ENCODE results near the gene IREB2. TPM values are rescaled to one million over a fixed set of nuclear protein-coding genes. Genes with fewer than 3 reads are reported as not detected.
A peak's percentile ranks its signal among the peaks of the same experiment; 100 is the strongest.

The IREB2 gene, protein sequence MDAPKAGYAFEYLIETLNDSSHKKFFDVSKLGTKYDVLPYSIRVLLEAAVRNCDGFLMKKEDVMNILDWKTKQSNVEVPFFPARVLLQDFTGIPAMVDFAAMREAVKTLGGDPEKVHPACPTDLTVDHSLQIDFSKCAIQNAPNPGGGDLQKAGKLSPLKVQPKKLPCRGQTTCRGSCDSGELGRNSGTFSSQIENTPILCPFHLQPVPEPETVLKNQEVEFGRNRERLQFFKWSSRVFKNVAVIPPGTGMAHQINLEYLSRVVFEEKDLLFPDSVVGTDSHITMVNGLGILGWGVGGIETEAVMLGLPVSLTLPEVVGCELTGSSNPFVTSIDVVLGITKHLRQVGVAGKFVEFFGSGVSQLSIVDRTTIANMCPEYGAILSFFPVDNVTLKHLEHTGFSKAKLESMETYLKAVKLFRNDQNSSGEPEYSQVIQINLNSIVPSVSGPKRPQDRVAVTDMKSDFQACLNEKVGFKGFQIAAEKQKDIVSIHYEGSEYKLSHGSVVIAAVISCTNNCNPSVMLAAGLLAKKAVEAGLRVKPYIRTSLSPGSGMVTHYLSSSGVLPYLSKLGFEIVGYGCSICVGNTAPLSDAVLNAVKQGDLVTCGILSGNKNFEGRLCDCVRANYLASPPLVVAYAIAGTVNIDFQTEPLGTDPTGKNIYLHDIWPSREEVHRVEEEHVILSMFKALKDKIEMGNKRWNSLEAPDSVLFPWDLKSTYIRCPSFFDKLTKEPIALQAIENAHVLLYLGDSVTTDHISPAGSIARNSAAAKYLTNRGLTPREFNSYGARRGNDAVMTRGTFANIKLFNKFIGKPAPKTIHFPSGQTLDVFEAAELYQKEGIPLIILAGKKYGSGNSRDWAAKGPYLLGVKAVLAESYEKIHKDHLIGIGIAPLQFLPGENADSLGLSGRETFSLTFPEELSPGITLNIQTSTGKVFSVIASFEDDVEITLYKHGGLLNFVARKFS
- 10 to 100 TPM; 79.0 to 92.8 TPM for total RNA-seq

DNA sequence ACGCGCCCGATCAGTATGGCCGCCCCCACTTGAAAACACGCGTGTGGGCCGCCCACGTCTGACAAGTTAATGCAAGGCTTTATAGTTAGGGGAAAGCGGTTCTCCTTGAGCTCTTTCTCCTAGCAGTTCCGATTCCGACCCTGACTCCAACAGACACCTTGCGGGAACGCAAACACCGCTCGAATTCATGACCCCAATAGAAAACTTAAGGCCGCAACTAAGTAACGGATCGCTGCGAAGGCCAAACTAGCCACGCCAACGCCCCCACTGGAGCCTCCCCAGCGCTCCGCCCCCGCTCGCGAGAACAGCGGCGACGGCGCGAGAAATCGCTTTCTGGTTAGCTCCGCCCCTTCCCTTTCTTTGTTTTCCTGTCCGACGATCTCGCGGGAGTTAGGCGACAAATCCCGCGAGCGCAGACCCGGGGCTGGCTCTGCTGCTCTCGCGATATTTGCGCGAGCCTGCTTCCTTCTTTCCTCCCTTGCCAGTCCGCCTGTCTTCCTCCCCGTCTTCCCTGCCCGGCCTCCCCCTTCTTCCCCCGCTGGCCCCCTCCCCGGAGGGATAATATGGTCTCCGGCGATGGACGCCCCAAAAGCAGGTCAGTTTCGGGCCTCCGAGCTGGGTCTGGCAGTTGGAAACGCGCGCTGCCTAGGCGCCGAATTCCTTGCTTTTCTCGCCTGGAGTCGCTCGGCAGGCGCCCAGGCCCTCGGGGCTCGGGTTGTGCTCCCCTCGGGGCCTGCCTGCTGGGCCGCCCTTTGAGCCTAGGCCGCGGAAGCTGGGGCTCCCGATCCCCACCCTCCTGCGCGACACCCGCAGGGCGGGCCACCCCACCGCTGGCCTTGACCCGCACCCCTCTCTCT is at the start of gene IREB2:
TSS of gene IREB2 (plus strand) at position 455 of the 857 bp plus-strand sequence. CDS start at position 577, 122 bp downstream.
- Mint-ChIP-seq H3K27me3 (peaks cover 5 to 6% of the 10 kb centered on the region in 2 donors), H3K36me3 (peaks cover 6% of the 10 kb centered on the region), H3K4me1 (ENCODE audit: low read depth in 2 of 2) (peaks cover 31 to 37% of the 10 kb centered on the region in 2 donors), H3K9me3 (no peaks in the 10 kb centered on the region), H3K27ac (peak within 1 kb of the TSS; percentile 90 to 92), H3K4me3 (peak within 1 kb of the TSS; percentile 96)
- ATAC-seq (peak; percentile 93 to 97), DNase-seq (ENCODE audit: low spot score) (peak; percentile 97)

DNA sequence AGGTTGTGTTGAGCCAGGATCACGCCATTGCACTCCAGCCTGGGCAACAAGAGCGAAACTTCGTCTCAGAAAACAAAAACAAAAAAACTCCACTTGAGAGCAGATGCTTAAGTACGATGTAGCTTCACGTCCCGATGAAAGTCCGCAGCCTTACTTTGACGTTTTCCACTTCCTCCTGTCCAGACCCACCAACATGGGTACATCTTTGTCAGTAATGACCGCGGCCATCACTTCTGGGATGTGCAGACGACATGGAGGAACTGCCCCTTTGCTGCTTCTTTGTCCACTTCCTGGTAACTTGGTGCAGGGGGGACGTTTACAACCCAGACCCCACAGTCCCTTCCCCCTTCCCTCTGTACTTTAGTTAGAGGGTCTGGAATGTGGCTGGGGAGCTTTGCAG is 49.2 kb upstream of the IREB2 start:
- no peak for ATAC-seq

DNA sequence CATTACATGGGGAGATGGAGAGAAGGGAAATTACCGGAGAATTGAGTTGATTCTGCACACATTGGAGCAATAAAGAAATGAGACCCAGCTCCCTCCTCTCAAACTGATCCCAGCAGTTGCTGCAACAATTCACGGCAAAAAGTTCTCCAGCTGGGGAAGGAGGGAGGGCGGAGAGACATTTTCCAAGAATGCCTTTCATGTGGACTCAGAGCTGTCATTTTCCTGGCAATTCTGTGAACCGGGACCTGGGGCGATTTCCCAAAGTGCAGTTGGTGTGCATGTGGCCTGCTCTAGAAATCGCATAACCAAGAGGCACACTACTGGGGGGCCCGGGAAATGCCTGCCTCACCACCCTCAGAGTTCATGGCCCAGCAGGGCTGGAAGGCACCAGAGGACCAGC is 48.7 kb upstream of the IREB2 start:
- H3K36me3 Mint-ChIP-seq = no peaks in the 10 kb centered on the region
- DNase-seq (ENCODE audit: low spot score) (no peak), ATAC-seq (no peak)
- H3K4me1 Mint-ChIP-seq (ENCODE audit: low read depth in 2 of 2) = no peaks in the 10 kb centered on the region
- H3K27ac Mint-ChIP-seq = no peak overlapping the region
- peaks cover 28 to 31% of the 10 kb centered on the region in 2 donors for H3K27me3 Mint-ChIP-seq
- no peaks in the 10 kb centered on the region for H3K9me3 Mint-ChIP-seq
- H3K4me3 Mint-ChIP-seq = no peak overlapping the region

More for the DNA sequence above, 49.2 kb upstream of the IREB2 start:
- H3K4me1 Mint-ChIP-seq (ENCODE audit: low read depth in 2 of 2) = no peaks in the 10 kb centered on the region
- no peak for DNase-seq (ENCODE audit: low spot score)
- no peaks in the 10 kb centered on the region for H3K9me3 Mint-ChIP-seq
- no peak overlapping the region for H3K4me3 Mint-ChIP-seq
- no peaks in the 10 kb centered on the region for H3K36me3 Mint-ChIP-seq
- no peak overlapping the region for H3K27ac Mint-ChIP-seq
- H3K27me3 Mint-ChIP-seq = peaks cover 30 to 35% of the 10 kb centered on the region in 2 donors

DNA sequence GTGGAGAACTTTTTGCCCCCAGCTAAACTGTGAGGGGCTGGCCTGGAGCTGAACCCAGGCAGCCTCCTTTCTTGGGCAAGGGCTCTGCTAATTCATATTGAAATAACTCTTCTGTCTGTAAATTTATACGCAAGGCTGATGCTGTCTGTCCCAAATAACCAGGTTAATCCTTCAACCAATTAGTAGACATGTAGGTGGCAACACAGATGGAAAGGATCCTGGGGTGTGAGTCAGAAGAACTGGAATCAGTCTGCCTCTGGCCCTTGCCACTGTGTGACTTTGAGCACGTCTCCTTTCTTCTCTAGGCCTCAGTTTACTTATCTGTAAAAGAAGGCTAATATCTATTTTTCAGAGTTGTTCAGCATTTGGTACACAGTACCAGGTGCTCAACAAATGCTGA is 48.3 kb upstream of the IREB2 start:
- no peaks in the 10 kb centered on the region for H3K36me3 Mint-ChIP-seq
- no peak overlapping the region for H3K27ac Mint-ChIP-seq
- DNase-seq (ENCODE audit: low spot score) (no peak), ATAC-seq (no peak)
- H3K4me1 Mint-ChIP-seq (ENCODE audit: low read depth in 2 of 2) = no peaks in the 10 kb centered on the region
- peaks cover 27 to 30% of the 10 kb centered on the region in 2 donors for H3K27me3 Mint-ChIP-seq
- H3K4me3 Mint-ChIP-seq = no peak overlapping the region
- H3K9me3 Mint-ChIP-seq = no peaks in the 10 kb centered on the region

DNA sequence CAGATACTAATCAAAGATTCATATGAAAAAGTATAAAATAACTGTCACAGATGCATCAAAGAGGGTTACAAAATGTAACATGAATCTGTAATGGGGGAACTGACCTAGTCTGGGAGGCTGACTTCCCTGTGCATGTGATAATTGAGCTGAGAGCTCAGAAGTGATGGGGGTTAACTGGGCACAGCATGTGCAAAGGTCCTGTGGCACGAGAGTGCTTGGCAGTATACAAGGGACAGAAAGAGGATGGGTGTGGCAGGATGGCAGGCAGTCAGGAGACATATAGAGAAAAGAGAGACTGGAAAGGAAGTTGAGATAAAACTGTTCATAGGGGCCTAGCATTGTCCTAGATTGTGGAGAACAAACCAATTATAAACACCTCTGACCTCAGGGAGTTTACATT is 47.8 kb upstream of the IREB2 start:
- no peak for ATAC-seq
- Mint-ChIP-seq H3K27me3 (peaks cover 22 to 24% of the 10 kb centered on the region in 2 donors), H3K4me3 (no peak overlapping the region), H3K9me3 (no peaks in the 10 kb centered on the region), H3K27ac (no peak overlapping the region), H3K4me1 (ENCODE audit: low read depth in 2 of 2) (no peaks in the 10 kb centered on the region), H3K36me3 (no peaks in the 10 kb centered on the region)
- no peak for DNase-seq (ENCODE audit: low spot score)

DNA sequence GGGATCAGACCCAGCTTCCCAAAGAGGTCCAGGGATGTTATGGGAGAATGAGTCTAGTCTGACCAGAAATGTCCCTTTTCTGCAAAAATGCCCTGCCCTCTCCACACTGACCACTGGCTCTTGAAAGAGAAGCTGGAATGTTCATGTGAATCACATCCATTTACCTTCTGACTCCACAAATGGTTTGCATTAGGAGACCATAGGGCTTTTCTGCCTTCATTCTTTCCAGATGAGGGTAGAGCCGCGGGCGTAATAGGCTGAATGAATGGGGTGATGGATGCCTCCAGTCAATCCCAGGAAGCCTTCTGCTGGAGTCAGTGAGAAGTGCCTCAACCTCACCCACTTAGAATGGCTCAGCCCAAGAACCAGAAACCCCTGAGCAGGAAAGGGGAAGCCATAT is 47.2 kb upstream of the IREB2 start:
- Mint-ChIP-seq H3K4me1 (ENCODE audit: low read depth in 2 of 2) (no peaks in the 10 kb centered on the region), H3K36me3 (no peaks in the 10 kb centered on the region), H3K4me3 (no peak overlapping the region), H3K27ac (no peak overlapping the region), H3K27me3 (peaks cover 17 to 19% of the 10 kb centered on the region in 2 donors), H3K9me3 (no peaks in the 10 kb centered on the region)
- DNase-seq (ENCODE audit: low spot score) (no peak), ATAC-seq (no peak)

DNA sequence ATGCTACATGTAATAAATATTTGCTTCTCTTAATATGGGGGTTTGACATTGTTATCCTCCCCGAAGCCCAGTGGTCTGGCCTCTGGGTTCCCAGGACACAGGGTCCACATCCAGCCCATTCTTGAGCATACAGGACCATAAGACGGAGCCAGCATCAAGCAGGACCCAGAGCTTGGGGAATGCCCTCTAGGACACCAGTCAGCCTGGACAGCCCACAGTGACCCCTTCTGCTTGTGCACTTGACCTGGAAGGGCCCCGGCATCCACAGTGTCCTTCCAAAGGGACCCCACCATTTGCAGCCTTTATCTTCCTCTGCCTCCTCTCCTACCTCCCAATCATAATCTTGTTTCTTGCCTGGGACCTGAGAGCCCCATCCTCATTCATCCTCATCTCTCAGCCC is 46.2 kb upstream of the IREB2 start:
- no peak for ATAC-seq
- peaks cover 10 to 17% of the 10 kb centered on the region in 2 donors for H3K27me3 Mint-ChIP-seq

DNA sequence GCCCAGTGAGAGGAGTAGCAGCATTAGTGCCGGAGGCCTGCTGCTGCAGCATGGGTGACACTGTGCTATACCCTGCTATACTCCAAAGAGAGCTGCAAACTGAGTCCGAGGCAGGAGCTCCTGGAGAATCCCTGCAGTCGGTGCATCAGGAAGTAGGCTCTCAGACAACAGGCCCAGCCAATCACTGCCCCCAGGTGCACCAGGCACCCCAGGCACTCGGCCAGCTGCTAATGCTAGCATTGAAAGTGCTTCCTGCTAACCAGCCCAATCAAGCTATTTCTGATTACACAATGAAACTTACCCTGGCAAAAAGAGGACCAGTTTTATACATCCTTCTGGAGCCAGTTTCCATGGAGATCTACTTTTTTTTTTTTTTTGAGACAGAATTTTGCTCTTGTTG is 45.6 kb upstream of the IREB2 start:
- Mint-ChIP-seq H3K4me1 (ENCODE audit: low read depth in 2 of 2) (peaks cover 0 to 9% of the 10 kb centered on the region in 2 donors), H3K9me3 (no peaks in the 10 kb centered on the region), H3K36me3 (no peaks in the 10 kb centered on the region), H3K27ac (no peak overlapping the region), H3K4me3 (no peak overlapping the region), H3K27me3 (peaks cover 10 to 15% of the 10 kb centered on the region in 2 donors)
- no peak for DNase-seq (ENCODE audit: low spot score)
- ATAC-seq = peak in 1 of 2 donors; percentile 39

More for the DNA sequence above, 46.2 kb upstream of the IREB2 start:
- Mint-ChIP-seq H3K36me3 (no peaks in the 10 kb centered on the region), H3K4me3 (no peak overlapping the region), H3K9me3 (no peaks in the 10 kb centered on the region), H3K27ac (no peak overlapping the region), H3K4me1 (ENCODE audit: low read depth in 2 of 2) (peaks cover 0 to 5% of the 10 kb centered on the region in 2 donors)
- no peak for DNase-seq (ENCODE audit: low spot score)

DNA sequence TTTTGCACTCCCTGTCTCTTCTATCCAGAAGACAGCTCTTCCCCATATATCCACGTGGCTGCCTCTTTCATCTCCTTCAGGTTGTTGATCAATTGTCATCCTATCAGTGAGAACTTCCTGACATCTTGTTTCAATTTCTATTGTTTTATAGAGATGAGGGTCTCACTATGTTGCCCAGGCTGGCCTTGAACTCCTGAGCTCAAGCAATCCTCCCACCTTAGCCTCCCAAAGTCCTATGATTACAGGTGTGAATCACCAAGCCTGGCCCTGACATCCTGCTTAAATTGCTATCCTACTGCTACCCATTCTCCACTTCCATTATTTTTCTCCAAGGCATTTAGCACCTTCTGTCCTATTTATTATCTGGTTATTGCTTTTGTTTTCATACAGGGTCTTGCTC is 44.9 kb upstream of the IREB2 start:
- Mint-ChIP-seq H3K27ac (no peak overlapping the region), H3K4me1 (ENCODE audit: low read depth in 2 of 2) (peaks cover 0 to 14% of the 10 kb centered on the region in 2 donors), H3K27me3 (peaks cover 9 to 10% of the 10 kb centered on the region in 2 donors), H3K36me3 (no peaks in the 10 kb centered on the region), H3K4me3 (no peak overlapping the region), H3K9me3 (no peaks in the 10 kb centered on the region)
- DNase-seq (ENCODE audit: low spot score) (no peak), ATAC-seq (no peak)

DNA sequence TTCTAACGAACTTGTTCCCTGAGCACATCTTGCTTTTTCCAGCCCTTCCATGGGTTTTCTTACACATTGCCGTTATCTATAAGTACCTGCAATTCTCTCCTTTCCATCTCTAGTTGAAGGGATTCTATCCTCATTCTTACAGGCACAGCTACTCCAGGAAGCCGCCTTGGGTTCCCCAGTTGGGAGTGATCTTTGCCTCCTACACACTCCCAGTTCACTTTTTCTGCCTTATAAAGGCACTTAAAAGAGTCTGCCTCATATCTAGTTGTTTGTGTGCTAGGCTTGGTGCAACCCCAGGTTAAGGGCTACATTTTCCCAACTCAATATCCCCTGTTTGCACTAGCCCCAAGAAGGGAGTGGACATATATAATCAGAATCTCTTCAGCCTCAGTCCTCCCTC is 44.0 kb upstream of the IREB2 start:
- Mint-ChIP-seq H3K4me1 (ENCODE audit: low read depth in 2 of 2) (peaks cover 0 to 15% of the 10 kb centered on the region in 2 donors), H3K27ac (no peak overlapping the region), H3K9me3 (no peaks in the 10 kb centered on the region), H3K27me3 (peaks cover 9 to 10% of the 10 kb centered on the region in 2 donors), H3K4me3 (no peak overlapping the region), H3K36me3 (no peaks in the 10 kb centered on the region)
- DNase-seq (ENCODE audit: low spot score) = no peak
- ATAC-seq = no peak

DNA sequence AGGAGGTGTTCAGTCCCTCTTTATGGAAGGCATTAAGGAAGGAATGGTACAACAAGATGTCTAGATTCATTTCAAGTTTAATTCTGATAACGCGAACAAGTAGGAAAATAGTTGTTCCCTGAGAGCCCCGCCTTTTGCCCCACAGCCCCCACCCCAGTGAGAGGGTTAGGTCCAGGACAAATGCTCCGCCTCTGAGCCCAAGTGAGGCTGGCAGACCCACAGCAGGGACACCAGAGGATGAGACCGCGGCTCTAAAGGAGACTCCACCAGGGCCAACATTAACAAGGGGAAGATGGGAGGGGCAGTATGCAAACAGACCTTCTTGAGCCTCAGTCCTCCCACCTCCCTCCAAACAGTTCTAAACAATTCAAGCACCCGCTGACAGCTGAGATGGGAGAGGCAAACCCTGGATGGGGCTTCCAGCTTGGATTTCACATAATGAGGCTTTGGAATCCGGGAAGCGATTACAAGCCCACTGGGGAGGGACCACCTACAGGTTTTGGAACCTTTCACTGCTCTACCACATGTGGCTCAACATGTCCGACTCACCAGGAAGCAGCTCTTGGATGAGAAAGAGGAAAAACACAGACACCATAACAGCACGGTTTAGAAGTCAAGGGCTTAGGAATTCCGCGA is 42.9 kb upstream of the IREB2 start:
- H3K36me3 Mint-ChIP-seq = no peaks in the 10 kb centered on the region
- DNase-seq (ENCODE audit: low spot score) = no peak
- no peak for ATAC-seq
- peaks cover 4 to 7% of the 10 kb centered on the region in 2 donors for H3K27me3 Mint-ChIP-seq
- H3K27ac Mint-ChIP-seq = no peak overlapping the region
- peaks cover 0 to 15% of the 10 kb centered on the region in 2 donors for H3K4me1 Mint-ChIP-seq (ENCODE audit: low read depth in 2 of 2)
- H3K9me3 Mint-ChIP-seq = no peaks in the 10 kb centered on the region
- H3K4me3 Mint-ChIP-seq = no peak overlapping the region

DNA sequence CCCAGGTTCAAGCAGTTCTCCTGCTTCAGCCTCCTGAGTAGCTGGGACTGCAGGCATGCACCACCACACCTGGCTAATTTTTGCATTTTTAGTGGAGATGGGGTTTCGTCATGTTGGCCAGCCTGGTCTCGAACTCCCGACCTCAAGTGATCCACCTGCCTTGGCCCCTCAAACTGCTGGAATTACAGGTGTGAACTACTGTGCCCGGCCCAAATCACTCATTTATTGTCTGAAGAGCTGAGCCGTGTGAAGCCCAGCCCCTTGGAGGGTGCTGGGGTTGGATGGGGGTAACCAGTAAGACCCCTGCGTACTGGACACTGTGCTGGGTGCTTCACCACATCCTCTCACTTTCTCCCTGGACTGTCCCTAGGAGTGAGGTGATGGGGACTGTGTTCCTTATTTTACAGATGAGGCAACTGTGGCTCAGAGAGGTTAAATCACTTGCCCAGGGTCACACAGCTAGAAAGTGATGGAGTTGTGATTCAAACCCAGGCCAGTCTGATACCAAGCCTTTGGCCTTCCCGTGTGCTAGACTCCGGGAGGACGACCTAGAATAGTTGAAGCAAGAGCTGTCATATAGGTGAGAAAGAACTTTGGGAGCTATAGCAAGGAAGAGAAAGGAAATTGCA is 41.7 kb upstream of the IREB2 start:
- no peak for DNase-seq (ENCODE audit: low spot score)

More for the DNA sequence above, 41.7 kb upstream of the IREB2 start:
- Mint-ChIP-seq H3K9me3 (no peaks in the 10 kb centered on the region), H3K36me3 (no peaks in the 10 kb centered on the region), H3K4me3 (no peak overlapping the region), H3K4me1 (ENCODE audit: low read depth in 2 of 2) (peaks cover 0 to 15% of the 10 kb centered on the region in 2 donors), H3K27ac (no peak overlapping the region), H3K27me3 (peaks cover 0 to under 1% of the 10 kb centered on the region in 2 donors)
- ATAC-seq = no peak

All from natural killer cell treated with Interleukin-12 subunit alpha and Interleukin-12 subunit beta and Interleukin-15 and Interleukin-18, amount 100 ng/mL, for 72 hours (primary cell).